ENCODE results near the gene SPOCK1.

SPOCK1 gene

GRCh38 chr5:137439645-137440044, 59.5 kb downstream of the SPOCK1 start:
- no peak for DNase-seq

GRCh38 chr5:137438932-137439331, 60.2 kb downstream of the SPOCK1 start:
- no peak for DNase-seq

GRCh38 chr5:137437774-137438173, 61.4 kb downstream of the SPOCK1 start:
- DNase-seq, result no peak

- DNase-seq, result no peak
Observed at GRCh38 chr5:137433539-137433938, 65.6 kb downstream of the SPOCK1 start.

- DNase-seq, result no peak
Observed at GRCh38 chr5:137432376-137432775, 66.8 kb downstream of the SPOCK1 start.

- DNase-seq, result no peak
Observed at GRCh38 chr5:137431051-137431450, 68.1 kb downstream of the SPOCK1 start.

- DNase-seq, result no peak
Observed at GRCh38 chr5:137415231-137415681, 83.9 kb downstream of the SPOCK1 start.

- no peak for DNase-seq
Observed at GRCh38 chr5:137414112-137414755, 84.9 kb downstream of the SPOCK1 start.

GRCh38 chr5:137412136-137412535, 87.0 kb downstream of the SPOCK1 start:
- no peak for DNase-seq

- no peak for DNase-seq
Observed at GRCh38 chr5:137410234-137411010, 88.7 kb downstream of the SPOCK1 start.

- DNase-seq, result no peak
Observed at GRCh38 chr5:137409736-137410135, 89.4 kb downstream of the SPOCK1 start.

- DNase-seq, result no peak
Observed at GRCh38 chr5:137407090-137407489, 92.0 kb downstream of the SPOCK1 start.

- DNase-seq, result no peak
Observed at GRCh38 chr5:137405393-137405792, 93.7 kb downstream of the SPOCK1 start.

- DNase-seq, result no peak
Observed at GRCh38 chr5:137403869-137404268, 95.3 kb downstream of the SPOCK1 start.

- DNase-seq, result no peak
Observed at GRCh38 chr5:137402436-137403187, 96.5 kb downstream of the SPOCK1 start.

- DNase-seq, result no peak
Observed at GRCh38 chr5:137401946-137402345, 97.2 kb downstream of the SPOCK1 start.

GRCh38 chr5:137400571-137400970, 98.6 kb downstream of the SPOCK1 start:
- no peak for DNase-seq

- no peak for DNase-seq
Observed at GRCh38 chr5:137399911-137400310, 99.2 kb downstream of the SPOCK1 start.

GRCh38 chr5:137398751-137399150, 100.4 kb downstream of the SPOCK1 start:
- DNase-seq, result no peak

GRCh38 chr5:137398154-137398553, 101.0 kb downstream of the SPOCK1 start:
- no peak for DNase-seq

- DNase-seq, result peak; percentile 54 to 59
Observed at GRCh38 chr5:137395011-137395755, 103.9 kb downstream of the SPOCK1 start.

- DNase-seq, result no peak
Observed at GRCh38 chr5:137394380-137394779, 104.7 kb downstream of the SPOCK1 start.

Data from SHP77 (cell line).